WERI-Rb-1 (cell line): ENCODE measurements around the gene HTR3D.
A peak's percentile ranks its signal among the peaks of the same experiment; 100 is the strongest.

ENCODE experiments used
- DNase-seq: peaks from one replicate; pipeline ENCODE4 v3.0.0-alpha.2; 2020
- H3K27ac ChIP-seq: fragments of 250-450 bp; sonication (Bioruptor Pico); 2 replicates; pipeline ENCODE4 v1.5.1; 2020; ENCODE audit warnings: mild to moderate bottlenecking, moderate library complexity
- H3K27me3 ChIP-seq: fragments of 250-450 bp; sonication (Bioruptor Pico); 2 replicates; pipeline ENCODE4 v1.5.1; 2021; ENCODE audit warnings: mild to moderate bottlenecking, low read depth, moderate library complexity; ENCODE audit not compliant: insufficient read depth, severe bottlenecking
- H3K36me3 ChIP-seq: fragments of 250-450 bp; sonication (Bioruptor Pico); 2 replicates; pipeline ENCODE4 v1.5.1; 2020; ENCODE audit warnings: mild to moderate bottlenecking, moderate library complexity
- H3K4me3 ChIP-seq: 2 replicates; pipeline ENCODE4 v1.5.1; 2011; ENCODE audit warnings: low read depth, mild to moderate bottlenecking, control low read depth, low read length
- H3K9me3 ChIP-seq: fragments of 250-450 bp; sonication (Bioruptor Pico); 2 replicates; pipeline ENCODE4 v1.5.1; 2021; ENCODE audit warnings: mild to moderate bottlenecking, moderate library complexity; ENCODE audit not compliant: severe bottlenecking
- CTCF ChIP-seq: IDR thresholded peaks from 2 replicates; pipeline ENCODE4 v1.5.1; 2011; ENCODE audit warnings: low read depth, mild to moderate bottlenecking, control low read depth, inconsistent platforms, low read length

The HTR3D gene

GRCh38 chr3:183988216-183988790 lies 43.2 kb upstream of the HTR3D start:
- Histone ChIP-seq H3K4me3 (no peak overlapping the region), H3K27me3 (no peaks in the 10 kb centered on the region), H3K9me3 (no peaks in the 10 kb centered on the region), H3K36me3 (peaks cover 13% of the 10 kb centered on the region), H3K27ac (no peak overlapping the region)
- no peak for TF ChIP-seq CTCF
- DNase-seq: no peak

- Histone ChIP-seq H3K27ac (no peak overlapping the region), H3K4me3 (no peak overlapping the region), H3K36me3 (peaks cover 13% of the 10 kb centered on the region), H3K9me3 (no peaks in the 10 kb centered on the region), H3K27me3 (no peaks in the 10 kb centered on the region)
- DNase-seq: no peak
- no peak for TF ChIP-seq CTCF
Observed at GRCh38 chr3:183991403-183991802, 40.1 kb upstream of the HTR3D start.

DNA sequence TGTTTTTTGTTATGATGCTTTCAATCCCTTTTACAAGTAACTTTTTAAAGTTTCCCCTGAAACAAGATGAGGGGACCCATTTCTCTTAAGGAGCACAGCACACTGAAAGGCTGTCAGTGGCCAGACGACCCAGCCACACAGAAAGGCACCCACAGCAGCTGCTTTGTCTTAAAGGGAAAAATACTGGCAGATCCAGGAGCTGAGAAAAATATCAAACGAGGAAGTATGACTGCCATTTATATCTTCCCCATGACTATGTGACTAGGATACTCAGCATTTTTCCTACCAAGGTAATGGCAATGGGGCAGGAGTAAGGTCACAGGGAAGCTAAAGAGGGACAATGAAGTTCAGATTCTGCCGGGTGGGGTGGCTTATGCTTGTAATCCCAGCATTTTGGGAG lies 29.8 kb upstream of the HTR3D start:
- Histone ChIP-seq H3K4me3 (no peak overlapping the region), H3K27me3 (no peaks in the 10 kb centered on the region), H3K36me3 (no peaks in the 10 kb centered on the region), H3K9me3 (no peaks in the 10 kb centered on the region), H3K27ac (no peak overlapping the region)
- no peak for TF ChIP-seq CTCF
- no peak for DNase-seq

- no peaks in the 10 kb centered on the region for H3K36me3 ChIP-seq
- no peak overlapping the region for H3K27ac ChIP-seq
- DNase-seq: no peak
- H3K9me3 ChIP-seq: no peaks in the 10 kb centered on the region
- H3K4me3 ChIP-seq: no peak overlapping the region
- H3K27me3 ChIP-seq: no peaks in the 10 kb centered on the region
- TF ChIP-seq CTCF: peak; percentile 25; the same call in 1 of the 2 replicates
Observed at GRCh38 chr3:184002469-184002868, 29.1 kb upstream of the HTR3D start.

DNA sequence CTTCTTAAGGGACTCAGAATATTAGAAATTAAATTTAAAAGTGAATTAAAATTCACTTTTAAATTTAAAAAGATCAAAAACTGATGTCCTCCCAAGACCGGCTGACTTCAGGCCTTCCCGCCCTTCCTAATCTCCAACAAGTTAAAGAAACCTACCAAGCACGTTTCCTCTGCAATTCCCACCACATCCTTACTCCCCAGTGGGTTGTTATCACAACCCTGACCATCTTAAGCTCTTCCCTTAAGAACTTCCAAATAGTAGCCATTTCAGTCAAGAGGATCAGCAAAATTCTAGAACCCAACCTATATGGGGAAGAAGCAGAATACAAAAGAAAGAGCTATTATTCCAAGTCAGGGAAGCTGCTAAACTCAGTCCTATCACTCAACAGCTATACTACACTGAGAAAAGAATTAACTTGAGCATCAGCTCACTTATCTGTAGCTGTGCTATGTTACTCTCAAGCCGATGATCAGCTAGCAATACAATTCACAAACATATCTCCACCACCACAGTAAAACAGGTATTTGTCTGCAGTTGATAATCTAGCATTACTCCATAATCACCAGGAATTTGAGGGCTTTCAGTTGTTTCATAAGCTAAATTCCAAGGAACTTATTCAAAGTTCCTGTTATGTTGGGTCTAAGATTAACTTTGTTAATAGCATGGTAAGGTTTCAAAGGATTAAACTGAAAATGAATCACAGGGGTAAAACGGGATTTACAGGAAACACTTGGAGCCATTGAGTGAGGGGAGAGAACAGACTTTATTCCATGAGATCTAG lies 28.2 kb upstream of the HTR3D start:
- Histone ChIP-seq H3K27ac (no peak overlapping the region; the same call in 1 of the 2 replicates), H3K9me3 (no peaks in the 10 kb centered on the region), H3K4me3 (no peak overlapping the region), H3K27me3 (no peaks in the 10 kb centered on the region), H3K36me3 (no peaks in the 10 kb centered on the region)
- DNase-seq: no peak
- TF ChIP-seq CTCF: no peak

- no peak overlapping the region for H3K27ac ChIP-seq
- H3K27me3 ChIP-seq: no peaks in the 10 kb centered on the region
- no peak overlapping the region for H3K4me3 ChIP-seq
- no peaks in the 10 kb centered on the region for H3K9me3 ChIP-seq
- DNase-seq: no peak
- no peak for TF ChIP-seq CTCF
- H3K36me3 ChIP-seq: no peaks in the 10 kb centered on the region
Observed at GRCh38 chr3:184004476-184004875, 27.1 kb upstream of the HTR3D start.
